Measurements from ENCODE around the gene MAPT. TPM values are rescaled to one million over a fixed set of nuclear protein-coding genes. Genes with fewer than 3 reads are reported as not detected.
"Not testable (repeated sequence)": the region's sequence is repeated elsewhere in the genome, so short reads cannot be mapped to it uniquely, and the experiment has no call there.

Gene MAPT
- total RNA-seq, 1 experiment from 2014 or later: 0.08 TPM

GRCh38 chr17:45862127-45862526 lies 32.2 kb upstream of the MAPT start:
- not testable (repeated sequence) for DNase-seq (ENCODE audit: low spot score)

- no peak for DNase-seq (ENCODE audit: low spot score)
These were observed 30.3 kb upstream of the MAPT start for GRCh38 chr17:45863857-45864654.

GRCh38 chr17:45867171-45867570 lies 27.2 kb upstream of the MAPT start:
- no peak for DNase-seq (ENCODE audit: low spot score)

GRCh38 chr17:45867702-45868101 lies 26.7 kb upstream of the MAPT start:
- DNase-seq (ENCODE audit: low spot score): no peak

- DNase-seq (ENCODE audit: low spot score): no peak
These were observed 26.1 kb upstream of the MAPT start for GRCh38 chr17:45868276-45868675.

- DNase-seq (ENCODE audit: low spot score): no peak
These were observed 24.5 kb upstream of the MAPT start for GRCh38 chr17:45869676-45870341.

- DNase-seq (ENCODE audit: low spot score): no peak
These were observed 23.9 kb upstream of the MAPT start for GRCh38 chr17:45870342-45870974.

- DNase-seq (ENCODE audit: low spot score): no peak
These were observed 22.6 kb upstream of the MAPT start for GRCh38 chr17:45871718-45872117.

GRCh38 chr17:45873728-45874127 lies 20.6 kb upstream of the MAPT start:
- no peak for DNase-seq (ENCODE audit: low spot score)

GRCh38 chr17:45874151-45874550 lies 20.2 kb upstream of the MAPT start:
- no peak for DNase-seq (ENCODE audit: low spot score)

GRCh38 chr17:45876539-45876938 lies 17.8 kb upstream of the MAPT start:
- DNase-seq (ENCODE audit: low spot score): no peak

- no peak for DNase-seq (ENCODE audit: low spot score)
These were observed 16.9 kb upstream of the MAPT start for GRCh38 chr17:45877467-45877866.

- no peak for DNase-seq (ENCODE audit: low spot score)
These were observed 11.3 kb upstream of the MAPT start for GRCh38 chr17:45883063-45883462.

GRCh38 chr17:45886852-45887251 lies 7.5 kb upstream of the MAPT start:
- no peak for DNase-seq (ENCODE audit: low spot score)

- no peak for DNase-seq (ENCODE audit: low spot score)
These were observed 6.0 kb upstream of the MAPT start for GRCh38 chr17:45888392-45888791.

- DNase-seq (ENCODE audit: low spot score): peak; percentile 6
These were observed 4.8 kb upstream of the MAPT start for GRCh38 chr17:45889579-45889978.

GRCh38 chr17:45893725-45894021 lies 681 bp upstream of the MAPT start:
- DNase-seq (ENCODE audit: low spot score): no peak

- DNase-seq (ENCODE audit: low spot score): no peak
These were observed 1.1 kb downstream of the MAPT start for GRCh38 chr17:45895304-45895968.

GRCh38 chr17:45895969-45896785 lies 1.8 kb downstream of the MAPT start:
- DNase-seq (ENCODE audit: low spot score): no peak

GRCh38 chr17:45896803-45897693 lies 2.7 kb downstream of the MAPT start:
- no peak for DNase-seq (ENCODE audit: low spot score)
